T-helper 2 cell treated with Interferon-gamma antibody and Interleukin-4, amounts not matched to agents 100 ng/mL and 5 ng/mL, for 36 hours (primary cell): ENCODE data around the gene RGS11. TPM values are rescaled to one million over a fixed set of nuclear protein-coding genes. Genes with fewer than 3 reads are reported as not detected.
"Not testable (repeated sequence)": the region's sequence is repeated elsewhere in the genome, so short reads cannot be mapped to it uniquely, and the experiment has no call there.

Source experiments
- intact Hi-C: fragments of 100-400 bp; cut with micrococcal nuclease; formaldehyde crosslinking; loops from one replicate; pipeline ENCODE4 v1.15.1; 2023
- total RNA-seq: library from RNA; stranded (reverse); gene quantifications from 2 replicates; pipeline ENCODE4 v1.2.3, GENCODE V29; 2022

The RGS11 gene
- total RNA-seq, 1 donor from 2014 or later, result 0.34 TPM

DNA sequence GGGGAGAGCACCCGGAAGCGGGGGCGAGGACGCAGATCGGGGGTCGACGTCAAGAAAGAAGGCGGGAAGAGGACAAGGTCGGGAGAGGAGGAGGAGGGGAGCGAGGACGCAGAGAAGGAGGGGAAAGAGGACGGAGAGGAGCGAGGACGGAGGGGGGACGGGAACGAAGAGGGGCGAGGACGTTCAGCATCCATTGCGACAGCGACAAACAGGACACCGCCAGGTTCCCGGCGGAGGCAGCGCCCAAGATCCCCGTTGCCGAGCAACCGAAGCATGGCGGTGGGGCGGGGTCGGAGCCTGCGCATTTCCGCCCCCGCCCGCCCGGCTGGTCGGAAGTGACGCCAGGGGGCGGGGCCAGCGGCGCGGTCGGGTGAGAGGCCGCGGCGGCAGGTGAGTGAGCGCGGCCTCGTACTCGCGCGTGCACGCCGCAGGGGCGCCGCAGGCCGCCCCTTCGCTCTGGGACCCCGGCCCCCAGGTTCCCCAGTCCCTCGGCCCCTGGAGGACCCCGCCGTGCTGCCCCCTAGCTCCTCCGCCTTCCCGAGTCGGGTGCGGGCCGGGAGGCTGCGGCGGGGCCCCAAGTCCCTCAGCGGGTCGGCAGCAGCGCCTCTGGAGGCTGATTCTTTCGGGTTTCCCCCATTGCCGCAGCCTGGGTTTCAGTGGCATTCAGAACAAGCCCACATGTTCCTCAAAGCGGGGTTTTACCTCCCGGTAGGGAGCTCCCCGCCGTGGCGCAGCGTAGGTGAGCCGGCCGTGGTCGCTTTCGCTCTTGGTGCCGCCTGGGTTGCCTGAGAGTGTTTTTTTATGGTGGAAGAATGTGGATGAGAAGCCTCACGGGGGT is 41.1 kb downstream of the RGS11 start, which contains the start of gene FAM234A:
TSS of gene FAM234A (plus strand) at position 354 of the 838 bp plus-strand sequence. CDS start 19,593 bp downstream, outside the sequence.
- intact Hi-C loops, result loop anchor here (1.0 to 5.0 kb wide), 4 partner anchors 18 to 333 kb away; partner anchors contain the start of genes AXIN1, NHLRC4 and PIGQ

DNA sequence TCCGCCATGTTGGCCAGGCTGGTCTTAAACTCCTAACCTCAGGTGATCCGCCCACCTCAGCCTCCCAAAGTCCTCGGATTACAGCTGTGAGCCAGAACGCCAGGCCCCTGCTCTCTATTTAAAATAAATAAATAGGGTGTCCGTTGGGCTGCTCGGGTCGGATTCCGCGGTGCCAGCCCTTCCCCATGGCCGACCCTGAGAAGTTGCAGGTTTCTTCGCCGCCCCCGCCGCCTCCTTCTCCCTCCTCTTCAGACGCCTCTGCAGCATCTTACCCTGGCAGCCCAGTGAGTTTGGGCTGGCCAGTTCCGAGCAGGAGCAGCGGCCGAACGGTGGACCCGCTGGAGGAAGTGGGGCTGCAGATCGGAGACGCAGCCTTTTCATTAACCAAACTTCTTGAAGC is 44.8 kb downstream of the RGS11 start:
- intact Hi-C loops, result no loop called here

DNA sequence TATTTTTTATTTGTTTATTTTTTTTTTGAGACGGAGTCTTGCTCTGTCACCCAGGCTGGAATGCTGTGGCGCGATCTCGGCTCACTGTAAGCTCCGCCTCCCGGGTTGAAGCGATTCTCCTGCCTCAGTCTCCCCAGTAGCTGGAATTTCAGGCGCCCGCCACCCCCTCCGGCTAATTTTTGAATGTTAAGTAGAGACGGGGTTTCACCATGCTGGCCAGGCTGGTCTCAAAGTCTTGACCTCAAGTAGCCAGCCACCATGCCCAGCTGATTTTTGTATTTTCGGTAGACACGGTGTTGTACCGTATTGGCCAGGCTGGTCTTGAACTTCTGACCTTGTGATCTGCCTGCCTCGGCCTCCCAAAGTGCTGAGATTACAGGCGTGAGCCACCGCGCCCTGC is 45.4 kb downstream of the RGS11 start:
- intact Hi-C loops, result not testable (repeated sequence)

DNA sequence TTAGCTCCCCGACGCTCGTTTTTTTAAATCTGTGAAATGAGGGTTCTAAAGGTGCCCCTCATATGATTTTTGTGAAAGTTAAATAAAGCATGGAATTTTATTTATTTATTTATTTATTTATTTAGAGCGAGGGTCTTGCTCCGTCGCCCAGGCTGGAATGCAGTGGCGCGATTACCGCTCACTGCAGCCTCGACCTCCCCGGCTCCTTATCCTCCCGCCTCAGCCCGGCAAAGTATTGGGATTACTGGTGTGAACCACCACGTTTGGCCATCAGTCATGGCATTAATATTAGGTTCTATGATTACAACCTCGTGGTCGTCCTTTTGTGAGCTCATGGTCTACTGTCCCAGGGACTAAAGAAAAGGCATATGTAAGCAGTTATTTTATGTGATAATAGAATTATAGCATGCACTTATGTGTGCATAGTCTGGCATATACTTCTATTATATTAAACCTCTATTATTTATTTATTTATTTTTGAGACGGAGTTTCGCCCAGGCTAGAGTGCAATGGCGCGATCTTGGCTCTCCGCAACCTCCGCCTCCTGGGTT is 45.9 kb downstream of the RGS11 start:
- intact Hi-C loops, result no loop called here

DNA sequence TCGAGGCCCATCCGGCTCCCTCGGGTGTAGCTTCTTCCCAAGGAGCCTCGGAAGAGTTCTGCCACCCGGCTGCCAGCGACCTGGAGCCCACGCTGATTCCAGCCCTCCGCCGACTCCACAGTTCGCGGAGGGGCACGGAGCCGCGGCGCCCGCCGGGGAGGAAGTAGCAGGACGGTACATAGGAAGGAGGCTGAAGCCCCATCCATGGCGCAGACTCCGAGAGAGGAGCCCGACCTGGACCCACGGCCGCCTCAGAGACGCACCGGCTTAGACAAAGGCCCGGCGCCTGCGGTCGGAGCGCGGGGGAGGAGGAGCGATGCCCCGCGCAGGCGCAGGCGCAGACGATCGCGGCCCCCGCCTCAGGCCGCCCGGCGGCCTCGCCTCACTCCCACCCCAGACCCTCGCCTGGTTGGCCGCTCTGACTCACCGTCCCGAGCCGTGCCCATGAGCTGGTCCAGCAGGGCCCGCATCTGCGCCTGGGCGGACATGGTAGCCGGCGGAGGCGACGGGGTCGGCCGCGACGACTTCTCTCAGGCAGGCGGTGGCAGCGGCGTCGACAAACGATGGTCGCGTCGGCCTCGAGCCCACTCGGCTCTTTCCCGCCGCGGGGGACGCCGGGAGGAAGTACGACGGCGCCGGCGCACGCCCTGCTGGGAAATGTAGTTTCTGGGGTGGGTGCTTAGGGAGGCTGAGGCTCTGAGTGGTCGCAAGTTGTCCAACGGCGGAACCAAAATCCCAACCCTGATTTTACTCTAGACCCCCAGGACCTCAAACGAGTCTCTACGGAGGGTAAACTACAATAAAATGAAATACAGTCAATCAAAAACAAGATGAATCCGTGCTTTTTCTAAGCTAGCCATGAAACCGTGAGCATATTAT is 46.7 kb downstream of the RGS11 start, which contains the start of gene LUC7L:
TSS of gene LUC7L (minus strand) at position 598 of the 879 bp plus-strand sequence. CDS start at position 488, 110 bp downstream.
- intact Hi-C loops, result no loop called here

DNA sequence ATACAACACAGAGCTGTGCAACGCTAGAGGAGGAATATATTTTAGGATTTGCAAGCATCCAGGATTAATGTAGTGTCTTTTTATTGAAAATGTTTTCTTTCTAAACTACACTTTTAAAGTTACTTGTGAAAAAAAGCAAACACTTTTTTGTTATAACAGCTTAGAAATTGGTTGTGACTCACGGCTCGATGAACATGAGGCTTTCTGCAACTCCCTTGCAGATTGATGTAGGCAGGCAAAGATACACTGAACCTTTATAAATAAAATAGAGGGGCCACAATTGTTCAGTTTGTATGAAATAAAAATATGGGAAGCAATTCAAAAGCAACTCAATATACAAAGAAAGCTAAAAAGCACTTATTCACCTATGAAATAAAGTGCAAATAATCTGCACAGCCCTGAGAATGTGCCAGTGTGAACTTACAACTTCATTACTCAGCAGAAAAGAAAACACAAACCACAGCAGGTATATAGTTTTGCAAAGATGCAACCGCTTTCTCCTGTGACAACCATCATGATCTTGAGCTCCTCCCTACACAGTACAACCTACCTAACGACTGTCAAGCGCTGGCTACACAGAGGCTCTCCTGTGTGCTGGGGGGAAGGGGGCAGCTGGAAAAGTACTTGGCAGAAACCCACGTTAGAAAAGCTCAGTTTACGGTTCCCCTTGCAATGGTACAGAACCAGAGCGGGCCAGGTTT is 47.4 kb downstream of the RGS11 start:
- intact Hi-C loops, result no loop called here

DNA sequence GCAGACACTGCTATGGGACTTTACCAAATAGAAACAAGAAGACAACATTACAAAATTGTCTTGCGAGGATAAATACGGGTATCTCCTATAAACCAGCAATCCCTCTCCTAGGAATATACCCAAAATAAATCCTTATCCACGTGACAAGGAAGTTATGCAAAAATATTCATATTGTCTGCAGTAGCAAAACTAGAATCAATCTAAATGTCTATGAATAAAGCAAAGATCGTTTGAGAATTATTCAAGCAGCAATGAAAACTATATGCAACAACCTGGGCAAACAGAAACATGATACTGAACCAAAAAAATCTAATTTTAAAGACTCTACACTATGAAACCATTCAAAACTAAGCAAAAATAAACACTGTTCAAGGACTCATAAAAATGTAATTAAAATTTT is 55.7 kb downstream of the RGS11 start:
- intact Hi-C loops, result no loop called here

Other genes starting within 250 kb of the RGS11 start
- gene POLR3K, start 222.3 kb downstream of the RGS11 start, total RNA-seq, result 48.5 and 49.1 TPM in 2 replicates
- 83.7 and 85.7 TPM in 2 replicates for gene SNRNP25, start 222.1 kb downstream of the RGS11 start, total RNA-seq
- 0.11 TPM in 1 of 2 replicates, not detected in the other for gene RHBDF1, start 203.3 kb downstream of the RGS11 start, total RNA-seq
- 53.2 and 57.4 TPM in 2 replicates for gene MPG, start 197.7 kb downstream of the RGS11 start, total RNA-seq
- gene NPRL3, start 137.3 kb downstream of the RGS11 start, total RNA-seq, result 33.5 and 35.7 TPM in 2 replicates
- not detected in 2 replicates for gene HBZ, start 123.3 kb downstream of the RGS11 start, total RNA-seq
- gene HBM, start 110.0 kb downstream of the RGS11 start, total RNA-seq, result not detected in 2 replicates
- not detected in 2 replicates for gene HBA2, start 103.1 kb downstream of the RGS11 start, total RNA-seq
- not detected in 2 replicates for gene HBA1, start 99.3 kb downstream of the RGS11 start, total RNA-seq
- not detected in 2 replicates for gene HBQ1, start 95.5 kb downstream of the RGS11 start, total RNA-seq
- gene LUC7L, start 46.5 kb downstream of the RGS11 start, total RNA-seq, result 79.1 and 80.8 TPM in 2 replicates
- gene FAM234A, start 41.1 kb downstream of the RGS11 start, total RNA-seq, result 29.4 and 32.2 TPM in 2 replicates
- not detected in 2 replicates for gene ARHGDIG, start 4.6 kb upstream of the RGS11 start, total RNA-seq
- not detected in 2 replicates for gene PDIA2, start 7.2 kb upstream of the RGS11 start, total RNA-seq
- 31.1 TPM in 2 replicates for gene AXIN1, start 76.8 kb upstream of the RGS11 start, total RNA-seq
- gene MRPL28, start 94.6 kb upstream of the RGS11 start, total RNA-seq, result 79.6 and 80.2 TPM in 2 replicates
- 32.4 and 34.8 TPM in 2 replicates for gene PGAP6, start 106.0 kb upstream of the RGS11 start, total RNA-seq
- gene NME4, start 121.3 kb upstream of the RGS11 start, total RNA-seq, result 59.4 and 60.9 TPM in 2 replicates
- 11.5 and 11.8 TPM in 2 replicates for gene DECR2, start 125.9 kb upstream of the RGS11 start, total RNA-seq
- gene RAB11FIP3, start 149.7 kb upstream of the RGS11 start, total RNA-seq, result 30.6 and 33.3 TPM in 2 replicates